WERI-Rb-1 (cell line): ENCODE data around the gene CUL4A.
"Not testable (repeated sequence)": the region's sequence is repeated elsewhere in the genome, so short reads cannot be mapped to it uniquely, and the experiment has no call there.

Source experiments
- DNase-seq: peaks from one replicate; pipeline ENCODE4 v3.0.0-alpha.2; 2020
- H3K27ac ChIP-seq: fragments of 250-450 bp; sonication (Bioruptor Pico); 2 replicates; pipeline ENCODE4 v1.5.1; 2020; ENCODE audit warnings: mild to moderate bottlenecking, moderate library complexity
- H3K27me3 ChIP-seq: fragments of 250-450 bp; sonication (Bioruptor Pico); 2 replicates; pipeline ENCODE4 v1.5.1; 2021; ENCODE audit warnings: mild to moderate bottlenecking, low read depth, moderate library complexity; ENCODE audit not compliant: insufficient read depth, severe bottlenecking
- H3K36me3 ChIP-seq: fragments of 250-450 bp; sonication (Bioruptor Pico); 2 replicates; pipeline ENCODE4 v1.5.1; 2020; ENCODE audit warnings: mild to moderate bottlenecking, moderate library complexity
- H3K4me3 ChIP-seq: 2 replicates; pipeline ENCODE4 v1.5.1; 2011; ENCODE audit warnings: low read depth, mild to moderate bottlenecking, control low read depth, low read length
- H3K9me3 ChIP-seq: fragments of 250-450 bp; sonication (Bioruptor Pico); 2 replicates; pipeline ENCODE4 v1.5.1; 2021; ENCODE audit warnings: mild to moderate bottlenecking, moderate library complexity; ENCODE audit not compliant: severe bottlenecking
- CTCF ChIP-seq: IDR thresholded peaks from 2 replicates; pipeline ENCODE4 v1.5.1; 2011; ENCODE audit warnings: low read depth, mild to moderate bottlenecking, control low read depth, inconsistent platforms, low read length

Gene CUL4A

DNA sequence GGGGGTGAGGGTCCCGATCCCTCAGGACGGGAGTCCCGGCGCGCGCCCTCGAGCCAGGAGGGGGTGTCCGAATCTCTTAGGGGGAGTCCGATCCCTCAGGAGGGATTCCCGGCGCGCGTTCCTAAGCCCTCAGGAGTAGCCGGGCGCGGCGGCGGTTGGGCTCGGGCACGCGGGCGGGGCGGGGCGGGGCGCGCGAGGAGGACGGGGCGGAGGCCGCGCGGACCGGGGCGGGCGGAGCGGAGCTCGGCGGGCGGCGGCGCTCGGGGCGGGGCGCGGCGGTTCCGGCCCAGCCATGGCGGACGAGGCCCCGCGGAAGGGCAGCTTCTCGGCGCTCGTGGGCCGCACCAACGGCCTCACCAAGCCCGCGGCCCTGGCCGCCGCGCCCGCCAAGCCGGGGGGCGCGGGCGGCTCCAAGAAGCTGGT, at the start of gene CUL4A:
Gene CUL4A (plus strand): TSS at position 278 of the 423 bp plus-strand sequence. CDS start 15 bp downstream, at position 293.
- Histone ChIP-seq H3K9me3 (no peaks in the 10 kb centered on the region), H3K27me3 (no peaks in the 10 kb centered on the region), H3K4me3 (peak within 1 kb of the TSS; percentile 89), H3K36me3 (peaks cover 69% of the 10 kb centered on the region), H3K27ac (peak within 1 kb of the TSS; percentile 99)
- DNase-seq, result peak; percentile 94
- TF ChIP-seq CTCF, result no peak

- no peak for TF ChIP-seq CTCF
Observed at GRCh38 chr13:113159701-113160100, 49.7 kb upstream of the CUL4A start.

GRCh38 chr13:113160983-113161382, 48.4 kb upstream of the CUL4A start:
- no peak for DNase-seq
- Histone ChIP-seq H3K9me3 (peaks cover 4% of the 10 kb centered on the region), H3K27me3 (no peaks in the 10 kb centered on the region), H3K27ac (no peak overlapping the region), H3K36me3 (no peaks in the 10 kb centered on the region; the same call in 1 of the 2 replicates), H3K4me3 (no peak overlapping the region)
- TF ChIP-seq CTCF, result no peak

More at GRCh38 chr13:113159701-113160100, 49.7 kb upstream of the CUL4A start:
- H3K36me3 ChIP-seq, result no peaks in the 10 kb centered on the region; the same call in 1 of the 2 replicates
- H3K4me3 ChIP-seq, result no peak overlapping the region
- H3K9me3 ChIP-seq, result peaks cover 4% of the 10 kb centered on the region
- DNase-seq, result no peak
- no peaks in the 10 kb centered on the region for H3K27me3 ChIP-seq
- H3K27ac ChIP-seq, result no peak overlapping the region

DNA sequence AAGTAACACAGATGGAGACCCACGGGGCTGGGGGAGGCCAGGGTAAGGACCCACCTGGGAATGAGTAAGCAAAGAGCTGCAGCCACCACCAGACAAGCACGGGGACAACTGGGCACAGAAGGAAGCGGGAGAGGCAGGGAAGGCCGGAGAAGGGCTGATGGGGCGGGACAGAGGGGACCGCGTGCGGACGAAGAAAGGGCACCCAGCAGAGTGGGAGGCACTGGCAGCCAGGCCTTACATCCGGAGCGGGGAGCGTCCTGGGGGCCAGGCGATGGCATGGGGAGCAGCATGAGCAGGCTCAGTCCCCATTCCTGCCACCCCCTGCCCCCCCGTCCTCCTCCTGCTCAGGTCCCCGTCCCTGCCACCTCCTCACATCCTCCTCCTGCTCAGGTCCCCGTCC, 48.0 kb upstream of the CUL4A start:
- H3K9me3 ChIP-seq, result peaks cover 2% of the 10 kb centered on the region
- no peak for DNase-seq
- H3K4me3 ChIP-seq, result no peak overlapping the region
- TF ChIP-seq CTCF, result no peak
- H3K27ac ChIP-seq, result no peak overlapping the region
- no peaks in the 10 kb centered on the region for H3K27me3 ChIP-seq
- H3K36me3 ChIP-seq, result no peaks in the 10 kb centered on the region; the same call in 1 of the 2 replicates

DNA sequence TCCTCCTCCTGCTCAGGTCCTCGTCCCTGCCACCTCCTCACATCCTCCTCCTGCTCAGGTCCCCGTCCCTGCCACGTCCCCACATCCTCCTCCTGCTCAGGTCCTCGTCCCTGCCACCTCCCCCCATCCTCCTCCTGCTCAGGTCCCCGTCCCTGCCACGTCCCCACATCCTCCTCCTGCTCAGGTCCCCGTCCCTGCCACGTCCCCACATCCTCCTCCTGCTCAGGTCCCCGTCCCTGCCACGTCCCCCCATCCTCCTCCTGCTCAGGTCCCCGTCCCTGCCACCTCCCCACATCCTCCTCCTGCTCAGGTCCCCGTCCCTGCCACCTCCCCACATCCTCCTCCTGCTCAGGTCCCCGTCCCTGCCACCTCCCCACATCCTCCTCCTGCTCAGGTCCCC, 47.4 kb upstream of the CUL4A start:
- H3K27me3 ChIP-seq, H3K27ac ChIP-seq, H3K4me3 ChIP-seq, DNase-seq, H3K36me3 ChIP-seq, H3K9me3 ChIP-seq: not testable (repeated sequence)

DNA sequence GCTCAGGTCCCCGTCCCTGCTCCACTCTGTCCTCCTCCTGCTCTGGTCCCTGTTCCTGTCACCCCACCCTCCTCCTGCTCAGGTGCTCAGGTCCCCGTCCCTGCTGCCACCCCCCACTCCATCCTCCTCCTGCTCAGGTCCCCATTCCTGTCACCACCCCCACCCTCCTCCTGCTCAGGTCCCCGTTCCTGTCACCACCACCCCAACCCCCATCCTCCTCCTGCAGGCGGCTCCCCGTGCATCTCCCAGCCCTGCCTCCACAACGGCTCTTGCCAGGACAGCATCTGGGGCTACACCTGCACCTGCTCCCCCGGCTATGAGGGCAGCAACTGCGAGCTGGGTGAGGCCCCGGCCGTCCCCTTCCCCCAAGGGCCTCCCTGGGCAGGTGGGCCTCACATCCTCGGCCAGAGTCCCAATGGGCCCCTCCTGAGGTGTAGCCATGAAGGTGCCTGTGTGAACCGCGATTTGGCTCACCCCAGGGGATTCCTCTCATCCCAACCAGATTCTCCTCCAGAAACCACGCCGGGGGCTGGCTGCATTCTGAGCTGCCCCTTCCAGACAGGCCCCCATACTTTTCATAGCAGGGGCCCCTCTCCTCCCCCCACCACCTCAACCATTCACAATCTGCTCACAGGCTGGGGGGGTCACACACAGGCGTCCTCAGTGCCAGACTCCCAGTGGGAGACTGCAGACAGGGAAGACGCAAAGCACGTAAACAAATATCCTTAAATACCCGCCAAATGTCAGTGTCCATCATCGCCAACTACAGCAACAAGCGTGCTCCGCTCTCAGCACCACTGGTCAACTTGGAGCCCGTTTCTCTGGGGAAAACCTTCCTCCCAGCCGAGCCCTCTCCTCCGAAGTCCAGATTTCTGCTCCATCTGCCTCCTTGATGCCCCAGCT, 46.4 kb upstream of the CUL4A start:
- Histone ChIP-seq H3K36me3 (peaks cover 4% of the 10 kb centered on the region), H3K27ac (no peak overlapping the region), H3K4me3 (no peak overlapping the region), H3K27me3 (no peaks in the 10 kb centered on the region), H3K9me3 (no peaks in the 10 kb centered on the region)
- no peak for DNase-seq
- no peak for TF ChIP-seq CTCF
